ENCODE results near the gene HIVEP3.

HIVEP3 gene

GRCh38 chr1:41908288-41908895 is 10.3 kb downstream of the HIVEP3 start:
- no peak for TF ChIP-seq CTCF (IDR thresholded peaks at IDR 0.05; ENCODE audit: borderline replicate concordance, extremely low read depth, low read length, poor library complexity, severe bottlenecking)
- no peak for TF ChIP-seq EZH2 (IDR thresholded peaks at IDR 0.05; ENCODE audit: borderline replicate concordance, low read depth, low read length, severe bottlenecking)
- DNase-seq: no peak
- peaks cover 10% of the 10 kb centered on the region; the same call in 1 of the 2 replicates for H3K36me3 ChIP-seq (ENCODE audit: insufficient read depth, low read length)
- no peak overlapping the region for H3K9ac ChIP-seq (ENCODE audit: low read depth, low read length)
- no peak overlapping the region for H3K4me3 ChIP-seq (ENCODE audit: low read depth in 1 of 2, low read length in 2 of 2)
- H3K27ac ChIP-seq (ENCODE audit: low read length): peak overlapping the region; percentile 75
- peak overlapping the region; percentile 19; the same call in 1 of the 2 replicates for H3K4me2 ChIP-seq (ENCODE audit: insufficient read depth, low read length)
- no peaks in the 10 kb centered on the region for H3K9me3 ChIP-seq (ENCODE audit: insufficient read depth, low read length, severe bottlenecking)
- no peak for ATAC-seq (ENCODE audit: insufficient read depth, low read depth)
- no peak overlapping the region for H2AFZ ChIP-seq (ENCODE audit: low read depth, low read length)
- H3K4me1 ChIP-seq (ENCODE audit: insufficient read depth, low read length): peaks cover 87% of the 10 kb centered on the region
- H4K20me1 ChIP-seq (ENCODE audit: insufficient read depth, low read length): peaks cover 45% of the 10 kb centered on the region
- H3K79me2 ChIP-seq (ENCODE audit: insufficient read depth, low read length): peaks cover 100% of the 10 kb centered on the region
- no peaks in the 10 kb centered on the region for H3K27me3 ChIP-seq (ENCODE audit: insufficient read depth, low read length, poor library complexity)

GRCh38 chr1:41907446-41907845 is 11.3 kb downstream of the HIVEP3 start:
- no peak for ATAC-seq (ENCODE audit: insufficient read depth, low read depth)
- H3K9me3 ChIP-seq (ENCODE audit: insufficient read depth, low read length, severe bottlenecking): no peaks in the 10 kb centered on the region
- H3K9ac ChIP-seq (ENCODE audit: low read depth, low read length): no peak overlapping the region
- peaks cover 12% of the 10 kb centered on the region for H3K36me3 ChIP-seq (ENCODE audit: insufficient read depth, low read length)
- H3K4me3 ChIP-seq (ENCODE audit: low read depth in 1 of 2, low read length in 2 of 2): no peak overlapping the region
- H3K4me1 ChIP-seq (ENCODE audit: insufficient read depth, low read length): peaks cover 87% of the 10 kb centered on the region
- peak overlapping the region; percentile 75 for H3K27ac ChIP-seq (ENCODE audit: low read length)
- H4K20me1 ChIP-seq (ENCODE audit: insufficient read depth, low read length): peaks cover 42% of the 10 kb centered on the region
- H3K79me2 ChIP-seq (ENCODE audit: insufficient read depth, low read length): peaks cover 100% of the 10 kb centered on the region
- TF ChIP-seq EZH2 (IDR thresholded peaks at IDR 0.05; ENCODE audit: borderline replicate concordance, low read depth, low read length, severe bottlenecking) (no peak), CTCF (IDR thresholded peaks at IDR 0.05; ENCODE audit: borderline replicate concordance, extremely low read depth, low read length, poor library complexity, severe bottlenecking) (no peak)
- H3K4me2 ChIP-seq (ENCODE audit: insufficient read depth, low read length): peak overlapping the region; percentile 19
- DNase-seq: no peak
- no peaks in the 10 kb centered on the region for H3K27me3 ChIP-seq (ENCODE audit: insufficient read depth, low read length, poor library complexity)
- H2AFZ ChIP-seq (ENCODE audit: low read depth, low read length): no peak overlapping the region

GRCh38 chr1:41906943-41907342 is 11.8 kb downstream of the HIVEP3 start:
- H3K9ac ChIP-seq (ENCODE audit: low read depth, low read length): 0 out of 2 replicates have a peak overlapping the region, but pooled peaks have one; percentile 8
- peak overlapping the region; percentile 19 for H3K4me2 ChIP-seq (ENCODE audit: insufficient read depth, low read length)
- no peak overlapping the region for H3K4me3 ChIP-seq (ENCODE audit: low read depth in 1 of 2, low read length in 2 of 2)
- peaks cover 42% of the 10 kb centered on the region for H4K20me1 ChIP-seq (ENCODE audit: insufficient read depth, low read length)
- H3K9me3 ChIP-seq (ENCODE audit: insufficient read depth, low read length, severe bottlenecking): no peaks in the 10 kb centered on the region
- DNase-seq (no peak), ATAC-seq (ENCODE audit: insufficient read depth, low read depth) (no peak)
- H3K4me1 ChIP-seq (ENCODE audit: insufficient read depth, low read length): peaks cover 87% of the 10 kb centered on the region
- H3K27me3 ChIP-seq (ENCODE audit: insufficient read depth, low read length, poor library complexity): no peaks in the 10 kb centered on the region
- peaks cover 17% of the 10 kb centered on the region for H3K36me3 ChIP-seq (ENCODE audit: insufficient read depth, low read length)
- peak overlapping the region; percentile 75 for H3K27ac ChIP-seq (ENCODE audit: low read length)
- H2AFZ ChIP-seq (ENCODE audit: low read depth, low read length): no peak overlapping the region
- TF ChIP-seq EZH2 (IDR thresholded peaks at IDR 0.05; ENCODE audit: borderline replicate concordance, low read depth, low read length, severe bottlenecking): no peak
- TF ChIP-seq CTCF (IDR thresholded peaks at IDR 0.05; ENCODE audit: borderline replicate concordance, extremely low read depth, low read length, poor library complexity, severe bottlenecking): no peak
- H3K79me2 ChIP-seq (ENCODE audit: insufficient read depth, low read length): peaks cover 100% of the 10 kb centered on the region

All from DND-41 (cell line).